HG03460 (cell line): Measurements from ENCODE around the gene CBLB.

Experiments used
- ATAC-seq: cut with Tn5 transposase; IDR thresholded peaks from one replicate; pipeline ENCODE4 v1.9.1; 2021; ENCODE audit not compliant: unreplicated experiment

The CBLB gene

DNA sequence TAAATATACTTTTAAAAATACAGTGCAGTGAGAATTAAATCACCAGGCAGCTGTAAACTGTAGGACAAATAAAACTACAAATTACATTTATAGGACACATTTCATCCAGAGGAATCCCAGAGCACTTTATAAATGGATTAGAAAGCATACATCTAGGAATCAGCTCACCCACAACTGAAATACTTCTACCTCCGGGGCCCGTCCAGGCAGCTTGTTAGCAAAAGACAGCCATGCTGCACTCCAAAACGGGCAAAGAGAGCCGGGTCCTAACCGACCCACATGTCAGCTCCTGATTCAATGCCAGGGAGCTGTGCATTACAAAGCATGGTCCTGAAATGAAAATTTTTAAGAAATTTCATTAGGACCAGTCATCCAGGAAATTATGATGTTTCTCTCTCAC, 234.1 kb downstream of the CBLB start:
- ATAC-seq: no peak

DNA sequence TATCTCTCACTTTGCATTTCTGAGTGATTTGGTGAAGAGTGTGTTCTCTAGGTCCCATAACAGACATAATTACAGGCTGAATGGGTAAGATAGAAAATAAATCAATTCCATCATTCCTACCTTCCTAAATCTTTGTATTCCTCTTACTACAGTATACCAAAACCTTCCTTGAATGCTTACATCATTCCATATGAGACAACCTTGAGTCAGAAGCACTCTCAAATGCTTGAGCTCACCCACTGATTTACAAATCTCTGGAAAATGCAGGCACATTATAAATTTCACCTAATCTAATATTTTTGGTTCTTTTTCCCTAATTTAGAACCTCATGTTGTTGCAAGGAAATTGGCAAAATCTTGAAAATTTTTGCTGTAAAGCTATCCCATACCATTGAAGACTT, 239.1 kb downstream of the CBLB start:
- no peak for ATAC-seq

DNA sequence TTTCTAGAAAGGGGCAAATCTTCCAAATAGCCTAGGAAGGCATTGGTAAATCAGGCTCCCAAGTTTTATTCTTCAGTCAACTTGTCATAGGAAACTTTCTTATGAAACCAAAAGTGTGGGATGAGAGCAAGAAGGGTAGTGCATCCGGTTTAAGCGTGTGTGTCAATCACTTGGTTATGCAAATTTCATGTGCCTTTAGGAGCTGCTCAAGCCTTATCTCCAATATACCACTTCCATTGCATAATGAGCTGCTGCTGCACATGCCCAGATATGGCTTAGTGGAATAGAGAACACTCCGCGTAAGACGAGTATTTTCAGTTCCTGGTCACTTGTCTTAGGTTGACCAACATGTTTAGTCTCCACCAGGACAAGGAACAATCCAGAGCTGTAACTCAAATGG, 242.1 kb downstream of the CBLB start:
- no peak for ATAC-seq

DNA sequence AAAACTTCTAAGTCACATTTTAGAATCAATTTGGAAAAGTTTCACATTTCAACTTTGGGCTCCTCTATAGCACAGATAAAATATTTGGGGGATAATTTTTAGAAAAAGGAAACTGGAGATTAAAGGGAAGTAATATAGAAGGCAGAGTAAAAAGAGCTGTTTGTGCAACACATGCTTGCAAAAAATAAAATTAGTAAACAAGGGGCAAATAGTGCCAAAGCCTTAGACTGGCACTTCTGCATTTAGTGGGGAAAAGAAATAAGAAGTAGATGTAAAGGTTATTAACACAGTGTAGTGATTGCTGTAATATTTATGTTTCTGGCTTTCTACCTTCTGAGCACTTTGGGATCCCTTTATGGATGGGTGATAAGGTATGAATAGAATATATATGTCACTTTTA, 246.6 kb downstream of the CBLB start:
- no peak for ATAC-seq

DNA sequence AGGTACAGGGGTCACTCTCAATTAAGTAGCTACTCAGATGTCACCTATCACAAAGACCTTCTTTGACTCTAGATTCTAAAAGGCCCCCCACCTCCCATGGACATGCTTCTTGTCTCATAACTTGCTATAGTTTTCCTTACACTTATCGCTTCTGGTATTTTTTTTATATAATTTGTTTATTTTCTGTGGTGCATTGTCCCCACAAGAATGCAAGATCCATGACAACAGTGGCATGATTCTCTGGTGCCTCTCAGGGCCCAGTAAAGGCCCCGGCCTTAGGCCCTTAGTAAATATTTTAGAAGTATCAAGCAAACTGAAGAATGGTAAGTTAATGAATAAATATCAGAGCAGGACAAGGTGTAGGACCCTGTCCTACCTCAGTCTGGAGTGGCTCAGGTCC, 248.6 kb downstream of the CBLB start:
- ATAC-seq: no peak

DNA sequence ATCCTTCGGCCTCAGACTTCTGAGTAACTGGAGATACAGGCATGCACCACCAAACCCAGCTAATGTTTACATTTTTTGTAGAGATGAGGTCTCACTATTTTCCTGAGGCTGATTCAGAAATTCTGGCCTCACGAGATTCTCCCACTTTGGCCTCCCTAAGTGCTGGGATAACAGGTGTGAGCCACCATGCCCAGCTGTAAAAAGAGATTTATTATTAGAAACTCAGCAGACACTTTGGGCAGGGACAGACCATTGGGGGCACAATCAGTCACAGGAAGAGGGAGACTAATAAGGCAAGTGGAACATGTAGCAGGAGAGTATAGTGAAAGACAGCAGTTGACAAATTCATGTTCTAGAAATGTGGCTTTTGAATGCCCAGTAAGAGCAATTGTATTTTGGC, 249.2 kb downstream of the CBLB start:
- ATAC-seq: no peak

DNA sequence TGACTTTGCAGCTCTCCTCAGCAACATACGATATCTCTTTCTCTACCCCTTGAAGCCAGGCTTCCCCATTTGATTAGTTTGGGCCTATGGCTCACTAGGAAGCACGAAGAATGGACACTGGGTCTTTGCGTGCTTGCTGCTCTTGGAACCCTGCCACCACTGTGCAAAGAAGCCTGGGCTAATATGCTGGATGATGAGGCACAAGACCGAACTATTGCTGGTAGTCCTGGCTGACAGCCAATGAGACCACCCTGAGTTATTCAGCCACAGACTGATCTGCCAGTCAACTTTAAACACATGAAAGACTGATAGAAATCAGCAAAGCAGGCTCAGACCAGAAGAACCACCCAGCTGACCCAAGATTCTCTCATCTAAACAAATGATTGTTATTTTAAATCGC, 250.3 kb downstream of the CBLB start:
- ATAC-seq: no peak

DNA sequence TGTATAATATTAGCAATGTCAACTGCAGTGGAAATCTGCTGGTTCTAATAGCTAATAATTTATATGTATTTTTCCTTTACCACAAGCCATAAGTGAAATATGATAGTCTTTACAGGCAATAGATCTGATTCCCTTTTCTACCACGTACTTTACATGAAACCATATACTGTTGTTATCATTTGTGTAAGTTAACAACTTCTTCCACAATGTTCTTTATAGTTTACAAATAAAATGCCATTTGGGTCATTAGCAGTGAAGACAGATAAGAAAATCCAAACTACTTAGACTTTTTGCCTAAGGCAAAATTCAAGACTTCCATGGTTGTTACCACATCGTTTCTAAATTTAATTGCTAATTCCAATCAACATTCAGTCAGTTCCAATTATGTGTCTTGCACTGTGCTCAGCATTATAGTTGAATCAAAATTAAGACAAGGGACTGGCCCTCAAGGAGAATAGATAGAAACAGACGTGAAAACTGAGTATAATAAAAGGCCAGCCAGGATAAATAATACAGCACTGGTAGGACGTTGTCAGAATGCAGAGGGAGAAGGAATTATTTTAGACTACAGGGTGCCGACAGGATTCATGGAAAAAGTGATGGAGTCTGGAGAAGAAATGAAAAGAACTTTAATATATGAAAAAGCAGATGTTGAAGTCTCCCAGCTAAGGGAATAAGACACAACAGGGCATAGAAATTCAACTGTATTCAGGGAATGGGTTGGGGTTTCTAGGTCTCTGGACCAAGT, 252.3 kb downstream of the CBLB start:
- ATAC-seq: no peak

DNA sequence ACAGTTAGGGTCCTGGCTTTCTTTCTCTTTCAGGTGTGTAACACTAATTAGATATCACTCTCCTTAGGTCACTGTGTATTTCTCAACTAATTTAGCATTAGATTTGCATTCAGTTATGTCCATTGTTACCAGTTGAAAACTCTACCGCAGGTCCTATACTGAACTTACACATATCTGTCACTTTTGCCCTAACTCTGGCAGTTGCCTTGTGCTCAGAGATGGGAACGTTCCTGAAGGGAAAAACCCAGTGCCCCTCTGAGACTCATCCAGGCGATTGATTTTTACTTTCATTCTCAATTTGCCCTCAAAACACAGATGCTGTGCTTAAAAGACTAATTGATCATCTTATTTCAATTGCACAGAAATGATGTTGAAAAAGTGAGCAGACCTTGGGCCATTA, 253.0 kb downstream of the CBLB start:
- no peak for ATAC-seq

DNA sequence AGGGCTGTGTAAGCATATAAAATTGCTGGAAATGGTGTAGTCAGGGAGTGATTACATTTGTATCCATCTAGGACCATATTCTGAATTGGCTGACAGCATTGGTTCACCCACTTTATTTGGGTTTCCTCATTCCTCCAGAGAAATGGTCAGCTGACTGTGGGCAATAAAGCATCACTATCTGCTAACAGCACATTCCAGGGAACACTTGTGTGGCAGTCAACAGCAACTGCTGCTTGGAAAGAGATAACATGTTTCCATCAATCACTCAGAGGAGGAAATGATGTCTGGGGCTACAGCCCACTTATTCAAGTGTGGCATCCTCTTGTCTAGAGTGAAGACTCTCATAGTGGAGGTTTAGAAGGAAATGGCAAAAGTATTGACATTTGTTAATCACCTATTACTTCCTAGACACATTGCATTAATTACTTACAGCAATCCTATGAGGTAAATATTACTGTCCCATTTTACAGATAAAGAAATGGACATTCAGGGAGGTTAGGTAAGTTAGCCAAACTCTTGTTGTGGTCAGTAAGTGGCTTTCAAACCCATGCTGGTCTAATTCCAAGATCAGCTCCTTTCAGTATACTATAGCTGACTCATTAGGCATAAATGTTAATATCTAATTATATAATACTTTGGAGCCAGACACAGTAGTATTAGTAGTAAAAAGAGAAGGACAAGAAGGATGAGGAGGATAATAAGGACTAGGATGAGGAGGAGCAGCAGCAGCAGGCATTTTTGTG, 254.4 kb downstream of the CBLB start:
- ATAC-seq: no peak

DNA sequence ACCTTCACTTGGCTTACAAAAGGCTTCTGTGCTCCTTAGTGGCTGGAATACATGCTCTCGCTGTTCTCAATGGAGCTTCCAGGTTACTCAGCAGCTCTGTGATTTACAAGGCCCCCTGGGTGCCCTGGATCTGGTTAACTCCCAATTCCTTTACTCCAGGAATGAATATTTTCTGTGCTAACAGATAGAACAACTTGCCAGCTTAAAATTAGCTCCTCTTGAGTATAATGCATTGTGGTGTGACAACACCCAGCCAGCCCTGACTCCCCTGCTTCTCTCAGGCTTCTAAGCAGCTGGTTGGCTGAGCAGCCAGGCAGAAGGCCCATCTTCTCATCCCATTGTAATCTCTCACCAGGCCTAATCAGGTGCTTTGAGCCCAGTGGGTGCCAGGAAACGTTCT, 255.7 kb downstream of the CBLB start:
- no peak for ATAC-seq

DNA sequence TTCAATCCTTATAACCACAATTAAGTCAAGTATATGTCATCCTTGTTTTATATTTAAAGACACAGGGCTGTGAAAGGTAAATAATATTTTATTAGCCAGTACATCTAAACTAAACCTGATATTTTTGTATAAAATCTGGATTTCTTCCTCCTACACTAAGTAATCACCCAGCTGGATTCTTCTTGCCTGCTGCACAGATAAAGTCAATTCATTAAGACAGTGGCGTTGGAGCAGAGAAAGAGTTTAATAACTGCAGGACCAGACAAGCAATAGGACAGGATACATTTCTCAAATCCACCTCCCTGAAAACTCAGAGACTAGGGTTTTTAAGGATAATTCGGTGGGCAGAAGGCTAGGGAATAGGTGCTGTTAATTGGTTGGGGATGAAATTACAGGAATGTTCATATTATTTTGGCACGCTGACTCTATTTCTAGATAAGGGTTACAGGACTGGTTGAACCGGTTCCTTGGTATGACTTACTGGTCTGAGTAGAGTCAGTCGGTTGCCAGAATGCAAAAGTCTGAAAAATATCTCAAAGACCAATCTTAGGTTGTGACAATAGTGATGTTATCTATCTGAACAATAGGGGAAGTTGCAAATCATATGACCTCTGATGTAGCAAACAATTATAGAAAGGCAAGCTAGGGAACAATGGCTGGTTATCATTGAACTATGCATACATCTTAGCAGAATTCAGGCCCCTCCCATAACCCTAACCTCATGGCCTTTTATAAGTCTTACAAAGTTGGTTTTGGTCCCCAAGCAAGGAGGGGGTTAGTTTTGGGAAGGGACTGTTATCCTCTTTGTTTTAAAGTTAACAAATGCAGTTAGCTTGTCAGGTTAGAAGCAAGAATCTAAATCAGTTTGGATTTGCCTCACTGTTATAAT, 257.3 kb downstream of the CBLB start:
- no peak for ATAC-seq

DNA sequence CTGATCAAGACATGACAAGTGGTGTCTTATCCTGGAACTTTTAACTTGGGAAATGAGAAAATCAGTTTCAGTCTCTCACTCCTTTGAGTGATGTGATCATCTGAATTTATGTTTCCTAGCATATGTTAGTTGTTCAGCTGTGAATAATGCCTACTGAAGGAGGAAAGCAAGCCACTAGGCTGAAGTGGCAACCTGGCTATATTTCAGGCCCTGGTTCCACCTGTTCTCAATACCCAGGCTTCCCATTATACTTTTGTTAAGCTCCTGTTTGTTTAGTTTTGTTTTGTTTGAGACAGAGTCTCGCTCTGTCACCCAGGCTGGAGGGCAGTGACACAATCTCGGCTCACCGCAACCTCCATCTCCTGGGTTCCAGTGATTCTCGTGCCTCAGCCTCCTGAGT, 258.3 kb downstream of the CBLB start:
- ATAC-seq: no peak

DNA sequence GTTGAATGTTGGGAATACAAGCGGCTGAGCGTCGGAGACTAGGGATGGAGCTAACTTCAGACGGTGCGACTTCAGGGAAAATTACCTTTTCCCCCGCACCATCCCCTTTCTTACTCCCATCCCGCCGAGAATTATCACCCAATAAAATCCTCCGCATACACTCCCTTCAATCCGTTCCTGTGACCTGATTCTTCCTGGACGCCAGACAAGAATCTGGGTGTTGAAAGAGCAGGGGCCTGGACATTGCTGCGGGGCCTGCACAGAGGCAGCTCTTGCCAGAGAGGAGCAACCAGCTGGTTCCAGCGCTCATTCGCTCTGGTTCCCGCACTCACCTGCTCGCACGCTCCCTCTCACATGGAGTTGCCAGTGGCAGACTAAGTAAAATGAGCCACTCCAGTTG, 260.2 kb downstream of the CBLB start:
- no peak for ATAC-seq

DNA sequence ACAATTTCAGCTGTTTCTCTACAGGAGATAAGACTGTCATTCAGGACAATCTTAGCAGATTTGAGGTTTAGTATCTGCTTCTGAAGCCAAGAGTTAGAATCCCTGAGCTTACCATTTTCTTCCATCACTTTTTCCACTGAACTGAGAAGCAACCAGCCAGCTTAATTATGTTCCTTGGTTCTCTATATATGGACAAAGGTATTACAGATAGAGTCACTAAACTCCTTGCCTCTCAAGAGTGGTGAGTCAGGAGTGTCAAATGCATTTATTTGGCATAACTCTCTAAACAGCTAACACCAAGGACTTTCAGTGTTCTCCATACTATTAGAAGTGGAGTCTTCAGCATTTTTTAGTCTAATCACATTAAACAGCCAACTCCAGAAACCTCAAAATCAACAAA, 262.8 kb downstream of the CBLB start:
- ATAC-seq: no peak
